BJ (cell line): ENCODE results near the gene SMOC2. TPM values are rescaled to one million over a fixed set of nuclear protein-coding genes. Genes with fewer than 3 reads are reported as not detected.
"Not testable (repeated sequence)": the region's sequence is repeated elsewhere in the genome, so short reads cannot be mapped to it uniquely, and the experiment has no call there.

Experiments
- CTCF ChIA-PET: fragments of 350-600 bp; formaldehyde crosslinking; extraction: SDS; loops from one replicate; lab custom pipeline; 2021; ENCODE audit warnings: antibody characterized with exemption, inconsistent platforms; lab: Yijun Ruan, JAX
- POLR2A ChIA-PET: fragments of 300-600 bp; sonication (Branson Sonifier 250); formaldehyde crosslinking; extraction: SDS; loops from one replicate; lab custom pipeline; 2021; ENCODE audit warnings: antibody characterized with exemption; lab: Charles Lee
- DNase-seq: peaks from one replicate; pipeline ENCODE4 v3.0.0-alpha.2; 2011; ENCODE audit warnings: low read depth
- H3K27me3 ChIP-seq: 2 replicates; pipeline ENCODE4 v1.6.0; 2011; ENCODE audit warnings: low read length; ENCODE audit not compliant: control insufficient read depth, insufficient read depth
- H3K36me3 ChIP-seq: 2 replicates; pipeline ENCODE4 v1.5.1; 2011; ENCODE audit warnings: low read length; ENCODE audit not compliant: control insufficient read depth, insufficient read depth
- H3K4me3 ChIP-seq: 2 replicates; pipeline ENCODE4 v1.5.1; 2011; ENCODE audit warnings: low read depth, mild to moderate bottlenecking, control low read depth, low read length
- polyA plus RNA-seq: library from polyadenylated mRNA; depleted of rRNA; stranded (reverse); fragments of >200 nt; gene quantifications from 2 replicates; pipeline ENCODE4 v1.2.3, GENCODE V29; 2011
- TF ChIP-seq, protein P1 (sequence below): IDR thresholded peaks from 2 replicates; pipeline ENCODE4 v1.5.1; 2011; ENCODE audit warnings: low read depth, mild to moderate bottlenecking, control low read depth, inconsistent platforms, low read length, moderate library complexity; ENCODE audit not compliant: insufficient read depth

Gene SMOC2
- polyA plus RNA-seq, 1 experiment, result not detected

DNA sequence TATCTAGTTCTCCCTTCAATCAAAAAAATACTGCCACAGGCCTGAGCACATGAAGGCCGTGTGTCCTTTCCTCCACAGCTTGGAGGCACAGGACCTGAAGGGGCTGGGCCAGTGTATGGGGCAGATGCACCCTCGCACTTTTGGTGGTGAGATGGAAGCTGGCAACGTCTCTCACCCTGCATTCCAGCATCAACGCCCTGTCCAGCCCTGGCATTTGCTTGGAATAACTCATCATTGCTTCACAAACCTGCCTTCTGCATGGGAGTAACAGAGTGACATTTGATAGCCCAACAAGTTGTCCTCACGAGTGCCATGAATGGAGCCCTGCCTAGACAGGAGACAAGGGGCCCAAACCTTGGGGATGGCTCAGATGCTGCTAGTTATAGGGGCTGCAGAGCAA lies 257.9 kb downstream of the SMOC2 start:
- CTCF ChIA-PET, result no interaction called here
- no peaks in the 10 kb centered on the region for H3K36me3 ChIP-seq
- POLR2A ChIA-PET, result no interaction called here
- H3K4me3 ChIP-seq, result no peak overlapping the region
- DNase-seq, result no peak
- TF ChIP-seq, protein P1, sequence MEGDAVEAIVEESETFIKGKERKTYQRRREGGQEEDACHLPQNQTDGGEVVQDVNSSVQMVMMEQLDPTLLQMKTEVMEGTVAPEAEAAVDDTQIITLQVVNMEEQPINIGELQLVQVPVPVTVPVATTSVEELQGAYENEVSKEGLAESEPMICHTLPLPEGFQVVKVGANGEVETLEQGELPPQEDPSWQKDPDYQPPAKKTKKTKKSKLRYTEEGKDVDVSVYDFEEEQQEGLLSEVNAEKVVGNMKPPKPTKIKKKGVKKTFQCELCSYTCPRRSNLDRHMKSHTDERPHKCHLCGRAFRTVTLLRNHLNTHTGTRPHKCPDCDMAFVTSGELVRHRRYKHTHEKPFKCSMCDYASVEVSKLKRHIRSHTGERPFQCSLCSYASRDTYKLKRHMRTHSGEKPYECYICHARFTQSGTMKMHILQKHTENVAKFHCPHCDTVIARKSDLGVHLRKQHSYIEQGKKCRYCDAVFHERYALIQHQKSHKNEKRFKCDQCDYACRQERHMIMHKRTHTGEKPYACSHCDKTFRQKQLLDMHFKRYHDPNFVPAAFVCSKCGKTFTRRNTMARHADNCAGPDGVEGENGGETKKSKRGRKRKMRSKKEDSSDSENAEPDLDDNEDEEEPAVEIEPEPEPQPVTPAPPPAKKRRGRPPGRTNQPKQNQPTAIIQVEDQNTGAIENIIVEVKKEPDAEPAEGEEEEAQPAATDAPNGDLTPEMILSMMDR, result no peak
- no peaks in the 10 kb centered on the region for H3K27me3 ChIP-seq

DNA sequence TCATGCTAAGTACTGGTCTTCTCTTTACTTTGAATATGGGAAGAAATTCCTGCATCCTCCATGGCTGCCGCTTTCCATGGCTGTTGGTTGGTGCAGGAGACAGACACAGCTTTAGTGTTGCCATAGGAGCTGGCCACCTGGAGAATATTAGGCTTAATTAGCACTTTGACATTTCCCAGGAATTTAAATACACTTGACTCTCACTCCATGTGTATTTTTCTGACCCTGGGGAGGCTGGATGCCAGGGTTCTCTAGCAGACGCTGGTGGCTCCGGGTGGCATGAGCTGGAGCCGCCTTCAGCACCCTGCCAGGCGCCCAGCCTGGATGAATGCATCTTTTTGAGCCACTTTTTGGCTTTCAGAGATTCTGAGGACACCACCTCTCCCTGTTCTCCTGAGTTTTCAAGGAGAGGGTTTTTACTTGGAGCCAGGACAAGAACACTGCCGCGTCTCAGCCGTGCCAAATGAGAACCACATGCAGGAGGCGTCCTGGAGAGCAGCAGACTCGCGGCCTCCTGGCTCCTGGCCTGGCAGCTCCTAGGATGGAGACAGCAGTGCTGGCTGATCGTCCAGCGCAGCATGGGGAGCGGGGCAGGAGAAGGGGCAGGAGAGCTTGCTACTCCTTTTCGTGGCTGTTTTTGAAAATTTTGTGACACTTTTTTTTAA lies 258.8 kb downstream of the SMOC2 start:
- H3K36me3 ChIP-seq, result no peaks in the 10 kb centered on the region
- TF ChIP-seq, protein P1, result no peak
- ChIA-PET POLR2A (no interaction called here), CTCF (no interaction called here)
- no peak for DNase-seq
- no peaks in the 10 kb centered on the region for H3K27me3 ChIP-seq
- H3K4me3 ChIP-seq, result no peak overlapping the region

DNA sequence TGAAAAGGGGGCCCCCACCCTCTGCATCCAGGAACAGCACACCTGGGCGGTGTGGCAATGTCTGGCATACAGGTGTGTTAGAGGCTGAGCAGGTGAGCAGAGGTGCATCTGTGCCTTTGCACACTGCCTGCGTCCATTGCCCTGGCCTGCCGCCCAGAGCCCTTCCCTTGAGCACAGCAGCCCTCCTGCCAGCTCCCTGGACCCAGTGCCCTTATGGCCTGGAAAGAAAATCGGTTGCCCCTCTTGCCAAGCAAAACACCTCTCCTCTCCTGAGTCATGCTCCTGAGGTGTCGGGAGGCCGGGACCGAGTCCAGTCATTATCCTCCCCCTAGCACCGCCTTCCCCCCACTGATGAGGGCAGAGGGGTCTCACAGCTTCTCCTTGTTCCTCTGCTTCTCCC lies 259.9 kb downstream of the SMOC2 start:
- POLR2A ChIA-PET, result no interaction called here
- Histone ChIP-seq H3K4me3 (no peak overlapping the region), H3K27me3 (no peaks in the 10 kb centered on the region), H3K36me3 (no peaks in the 10 kb centered on the region)
- TF ChIP-seq, protein P1, result no peak
- CTCF ChIA-PET, result no interaction called here
- no peak for DNase-seq

DNA sequence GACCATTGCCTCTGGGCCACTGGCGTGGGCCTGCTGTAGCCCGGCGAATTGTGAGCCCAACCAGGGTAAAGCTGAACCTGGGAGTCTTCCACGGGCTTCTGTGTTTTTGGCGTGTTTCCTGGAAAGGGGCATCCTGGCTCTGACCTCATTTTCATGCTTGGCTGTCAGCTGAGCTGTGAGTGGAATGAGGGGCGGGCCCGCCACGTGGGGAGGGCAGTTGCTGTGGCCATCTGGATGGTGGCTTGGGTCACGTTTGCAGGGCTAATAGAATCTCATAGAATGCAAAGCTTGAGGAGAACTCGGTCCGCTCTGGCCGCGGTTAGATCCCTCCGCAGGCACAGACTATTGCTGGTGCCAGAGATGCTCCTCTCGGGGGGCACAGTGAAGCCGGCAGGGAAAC lies 263.0 kb downstream of the SMOC2 start:
- TF ChIP-seq, protein P1, result no peak
- Histone ChIP-seq H3K36me3 (no peaks in the 10 kb centered on the region), H3K27me3 (no peaks in the 10 kb centered on the region), H3K4me3 (no peak overlapping the region)
- CTCF ChIA-PET, result no interaction called here
- no peak for DNase-seq
- POLR2A ChIA-PET, result no interaction called here

DNA sequence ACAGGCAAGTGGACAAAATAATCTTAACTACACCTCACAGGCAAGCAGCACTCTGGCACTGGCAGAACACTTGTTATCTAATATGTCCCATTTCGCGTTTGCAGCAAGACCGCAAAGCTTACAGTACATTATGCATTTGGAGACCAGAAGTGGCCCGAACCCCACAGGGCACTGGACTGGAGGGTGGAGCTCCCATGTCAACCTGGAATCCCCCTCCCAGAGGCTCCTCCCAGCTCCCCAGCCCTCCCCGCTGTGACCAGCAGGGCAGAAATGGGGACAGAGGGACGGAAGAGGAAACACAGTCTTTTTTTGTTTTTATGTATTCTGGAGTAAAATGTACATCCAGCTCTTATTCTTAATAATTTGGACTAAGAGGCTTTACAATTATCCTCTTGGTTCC lies 263.7 kb downstream of the SMOC2 start:
- no peaks in the 10 kb centered on the region for H3K36me3 ChIP-seq
- ChIA-PET POLR2A (no interaction called here), CTCF (no interaction called here)
- DNase-seq, result no peak
- no peak overlapping the region for H3K4me3 ChIP-seq
- TF ChIP-seq, protein P1, result no peak
- H3K27me3 ChIP-seq, result no peaks in the 10 kb centered on the region

DNA sequence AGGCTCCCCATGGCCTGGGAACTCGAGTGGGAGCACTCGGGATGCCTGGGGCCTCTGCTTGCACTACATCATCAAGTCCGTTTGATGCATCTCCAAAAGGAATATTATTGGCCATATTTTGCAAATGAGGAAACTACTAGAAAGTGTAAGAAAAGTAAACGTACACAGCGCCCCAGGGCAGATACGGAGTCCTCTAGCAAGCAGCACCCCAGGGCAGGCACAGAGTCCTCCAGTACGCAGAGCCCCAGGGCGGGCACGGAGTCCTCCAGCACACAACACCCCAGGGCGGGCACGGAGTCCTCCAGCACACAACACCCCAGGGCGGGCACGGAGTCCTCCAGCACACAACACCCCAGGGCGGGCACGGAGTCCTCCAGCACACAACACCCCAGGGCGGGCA lies 264.3 kb downstream of the SMOC2 start:
- POLR2A ChIA-PET, CTCF ChIA-PET, H3K27me3 ChIP-seq, H3K4me3 ChIP-seq, DNase-seq, H3K36me3 ChIP-seq: not testable (repeated sequence)
